Calu3 (cell line): ENCODE results near the gene HLX. TPM values are rescaled to one million over a fixed set of nuclear protein-coding genes. Genes with fewer than 3 reads are reported as not detected.

Experiments
- BruUV-seq: library from RNA; stranded (reverse); fragments of 400-500 nt; replicated peaks from 2 replicates; lab custom pipeline; 2021; lab: Mats Ljungman, UMichigan
- CTCF ChIA-PET: fragments of 300-600 bp; sonication (Branson Sonifier 250); formaldehyde crosslinking; loops from one replicate; lab custom pipeline; 2022; ENCODE audit warnings: antibody characterized with exemption; lab: Charles Lee
- DNase-seq: peaks from one replicate; pipeline ENCODE4 v3.0.0; 2022
- H3K27ac Mint-ChIP-seq: one replicate; pipeline ENCODE4 v1.8.0; 2022; ENCODE audit warnings: mixed read lengths; ENCODE audit not compliant: unreplicated experiment
- H3K27me3 Mint-ChIP-seq: one replicate; pipeline ENCODE4 v1.8.0; 2022; ENCODE audit warnings: mixed read lengths; ENCODE audit not compliant: unreplicated experiment
- H3K36me3 Mint-ChIP-seq: one replicate; pipeline ENCODE4 v1.8.0; 2022; ENCODE audit warnings: mild to moderate bottlenecking, moderate library complexity, mixed read lengths; ENCODE audit not compliant: insufficient read depth, unreplicated experiment
- H3K4me1 Mint-ChIP-seq: one replicate; pipeline ENCODE4 v1.8.0; 2022; ENCODE audit warnings: mild to moderate bottlenecking, low read depth, mixed read lengths; ENCODE audit not compliant: unreplicated experiment
- H3K4me3 Mint-ChIP-seq: one replicate; pipeline ENCODE4 v1.8.0; 2022; ENCODE audit warnings: mild to moderate bottlenecking, low read depth, moderate library complexity, mixed read lengths; ENCODE audit not compliant: unreplicated experiment
- H3K9me3 Mint-ChIP-seq: one replicate; pipeline ENCODE4 v1.8.0; 2022; ENCODE audit warnings: low read depth, mixed read lengths; ENCODE audit not compliant: unreplicated experiment
- CTCF ChIP-seq: fragments of 200-600 bp; IDR thresholded peaks from one replicate; pipeline ENCODE4 v1.8.0; 2022; ENCODE audit warnings: antibody characterized with exemption; ENCODE audit not compliant: unreplicated experiment
- intact Hi-C: fragments of 100-400 bp; cut with micrococcal nuclease; formaldehyde crosslinking; loops from one replicate; pipeline ENCODE4 v1.10.0; 2022; ENCODE audit not compliant: unreplicated experiment
- total RNA-seq: library from RNA; stranded (reverse); gene quantifications from 2 replicates; pipeline ENCODE4 v1.2.3, GENCODE V29; 2022

Gene HLX
- total RNA-seq, 1 experiment from 2014 or later: 0.09 TPM

GRCh38 chr1:220839474-220839873 is 39.8 kb upstream of the HLX start:
- CTCF ChIA-PET: no interaction called here
- Mint-ChIP-seq H3K9me3 (no peaks in the 10 kb centered on the region), H3K27me3 (no peaks in the 10 kb centered on the region), H3K4me1 (no peaks in the 10 kb centered on the region), H3K4me3 (no peak overlapping the region), H3K27ac (no peak overlapping the region), H3K36me3 (no peaks in the 10 kb centered on the region)
- no TSS peak for BruUV-seq
- no peak for DNase-seq
- no peak for TF ChIP-seq CTCF
- intact Hi-C loops: no loop called here

GRCh38 chr1:220841293-220841692 is 38.0 kb upstream of the HLX start:
- CTCF ChIA-PET: no interaction called here
- intact Hi-C loops: no loop called here
- TF ChIP-seq CTCF: no peak
- Mint-ChIP-seq H3K27ac (no peak overlapping the region), H3K36me3 (no peaks in the 10 kb centered on the region), H3K9me3 (no peaks in the 10 kb centered on the region), H3K4me3 (no peak overlapping the region), H3K27me3 (no peaks in the 10 kb centered on the region), H3K4me1 (no peaks in the 10 kb centered on the region)
- no TSS peak for BruUV-seq
- no peak for DNase-seq

- no peaks in the 10 kb centered on the region for H3K36me3 Mint-ChIP-seq
- no peak for TF ChIP-seq CTCF
- H3K27me3 Mint-ChIP-seq: no peaks in the 10 kb centered on the region
- H3K4me3 Mint-ChIP-seq: no peak overlapping the region
- DNase-seq: no peak
- H3K4me1 Mint-ChIP-seq: no peaks in the 10 kb centered on the region
- H3K9me3 Mint-ChIP-seq: no peaks in the 10 kb centered on the region
- BruUV-seq: no TSS peak
- CTCF ChIA-PET: no interaction called here
- no peak overlapping the region for H3K27ac Mint-ChIP-seq
- intact Hi-C loops: no loop called here
Observed at GRCh38 chr1:220843481-220844011, 35.7 kb upstream of the HLX start.

- intact Hi-C loops: no loop called here
- CTCF ChIA-PET: no interaction called here
- DNase-seq: no peak
- Mint-ChIP-seq H3K4me1 (no peaks in the 10 kb centered on the region), H3K36me3 (no peaks in the 10 kb centered on the region), H3K27ac (no peak overlapping the region), H3K4me3 (no peak overlapping the region), H3K9me3 (peaks cover 8% of the 10 kb centered on the region), H3K27me3 (peaks cover 20% of the 10 kb centered on the region)
- no peak for TF ChIP-seq CTCF
- no TSS peak for BruUV-seq
Observed at GRCh38 chr1:220852408-220852807, 26.8 kb upstream of the HLX start.
